Pancreas (tissue), 10 donors: ENCODE results near the gene PDILT. TPM values are rescaled to one million over a fixed set of nuclear protein-coding genes. Genes with fewer than 3 reads are reported as not detected.
A peak's percentile ranks its signal among the peaks of the same experiment; 100 is the strongest.

Experiments
- ATAC-seq, 4 donors: fragments of 200-7000 bp; cut with Tn5 transposase; one replicate each; pipeline versions ENCODE4 v1.8.0 to v1.9.1; 2020; ENCODE audit warnings: mild to moderate bottlenecking in 4 of 4, moderate library complexity in 4 of 4
- DNase-seq, 6 donors: peaks; one replicate each; pipeline ENCODE4 v3.0.0-alpha.2; 2020
- FAIRE-seq: peaks from 2 replicates; lab custom pipeline; 2012; peaks lifted over from hg19 to GRCh38; lab: Jason Lieb, UNC
- H3K27ac ChIP-seq, 4 donors: fragments of 200-600 bp; sonication (generic); 1 replicate in 3 of 4; 2 replicates in 1 of 4; pipeline versions ENCODE4 v1.5.0 to v1.8.0; 2020
- H3K27me3 ChIP-seq, 4 donors: fragments of 200-600 bp; one replicate each; pipeline ENCODE4 v1.8.0; 2021
- H3K36me3 ChIP-seq, 3 donors: fragments of 200-600 bp; sonication (generic) in 1 of 3; one replicate each; pipeline versions ENCODE4 v1.5.0 to v1.8.0; 2020 to 2021
- H3K4me1 ChIP-seq, 3 donors: fragments of 200-600 bp; one replicate each; pipeline ENCODE4 v1.8.0; 2021
- H3K4me3 ChIP-seq, 4 donors: fragments of 200-600 bp; sonication (generic) in 2 of 4; one replicate each; pipeline versions ENCODE4 v1.5.0 to v1.8.0; 2020 to 2021
- H3K9me3 ChIP-seq, 4 donors: fragments of 200-600 bp; one replicate each; pipeline ENCODE4 v1.8.0; 2021
- CTCF ChIP-seq, 4 donors: fragments of 200-600 bp; sonication (generic) in 3 of 4; IDR thresholded peaks; one replicate each; pipeline versions ENCODE4 v1.5.0 to v1.8.0; 2021; ENCODE audit warnings: antibody characterized with exemption in 4 of 4
- WGBS, 2 donors: extraction: QIAGEN DNeasy Blood & Tissue Kit; methylation state at CpG; one replicate each; pipeline ENCODE4 v1.1.7; 2013; 5-methylcytosine and 5-hydroxymethylcytosine counted together
- intact Hi-C, 3 donors: fragments of 100-400 bp; cut with DNase I; formaldehyde crosslinking; loops; one replicate each; pipeline versions ENCODE4 v1.11.1 to v1.14.2; 2022
- polyA plus RNA-seq, 2 donors: library from polyadenylated mRNA; stranded (reverse); fragments of 200-250 nt; gene quantifications; one replicate each; pipeline ENCODE4 v1.2.3, GENCODE V29; 2013
- total RNA-seq, 6 donors: library from RNA; stranded (reverse); fragmentation: NEBNext Ultra II Directional in 4 of 6; extraction: Animal tissue kit (Norgen Biotek cat#: 25700) in 4 of 6; gene quantifications; one replicate each; pipeline versions ENCODE4 v1.2.1 to v1.2.4, GENCODE V29; 2021 to 2023
- donor health status: healthy with polysubstance abuse.
- donor health status: DM: no; HTN: no; CAD: no; lungs with moderate emphysema.
- donor health status: DM: no; HTN: no; CAD: no.
- donor health status: control.
- donor health status: control.
- donor health status: Bipolar disorder and iron deficiency.
- donor health status: DM: yes; HTN: yes; CAD: no.
- donor health status: DM: no; HTN: no; CAD: no.
- donor health status: DM: no; HTN: no; CAD: no.
- donor health status: DM: yes; HTN: yes; CAD: no.

PDILT gene
- total and polyA plus RNA-seq, 8 donors = not detected

- Histone ChIP-seq H3K4me1 (peaks cover 0 to 13% (median 0%) of the 10 kb centered on the region in 3 donors), H3K9me3 (no peaks in the 10 kb centered on the region), H3K27me3 (no peaks in the 10 kb centered on the region), H3K4me3 (no peak overlapping the region), H3K27ac (no peak overlapping the region), H3K36me3 (no peaks in the 10 kb centered on the region)
- no peak for ATAC-seq
- intact Hi-C loops = loop anchor here in 1 of 3 donors (10.0 kb wide), 1 partner anchor 478 kb away; no protein-coding TSS in a partner anchor
- no peak for FAIRE-seq
- no peak for DNase-seq
- TF ChIP-seq CTCF (IDR thresholded peaks at IDR 0.05) = no peak
- WGBS, 2 donors = 88 to 95% methylated on average over 7 of the region's 7 CpGs
Measured at GRCh38 chr16:20382202-20382948, 22.2 kb downstream of the PDILT start.

- intact Hi-C loops = loop anchor here in 1 of 3 donors (10.0 kb wide), 1 partner anchor 476 kb away; no protein-coding TSS in a partner anchor
- Histone ChIP-seq H3K4me3 (no peak overlapping the region), H3K27me3 (no peaks in the 10 kb centered on the region), H3K9me3 (no peaks in the 10 kb centered on the region), H3K27ac (no peak overlapping the region), H3K4me1 (peaks cover 0 to 6% (median 0%) of the 10 kb centered on the region in 3 donors), H3K36me3 (no peaks in the 10 kb centered on the region)
- no peak for FAIRE-seq
- WGBS, 2 donors = 38 to 42% methylated on average over 3 of the region's 3 CpGs
- no peak for TF ChIP-seq CTCF (IDR thresholded peaks at IDR 0.05)
- peak in 1 of 4 donors; percentile 20 for ATAC-seq
- peak in 4 of 6 donors; percentile 28 to 81 (median 64) for DNase-seq
Measured at GRCh38 chr16:20380782-20381181, 23.8 kb downstream of the PDILT start.

GRCh38 chr16:20377181-20377580 lies 27.4 kb downstream of the PDILT start:
- H3K27ac ChIP-seq = no peak overlapping the region
- ATAC-seq (peak in 2 of 4 donors; percentile 23 to 64), DNase-seq (no peak), FAIRE-seq (no peak)
- no peak for TF ChIP-seq CTCF (IDR thresholded peaks at IDR 0.05)
- WGBS, 2 donors = 27 to 29% methylated on average over 5 of the region's 5 CpGs
- intact Hi-C loops = no loop called here
- peaks cover 0 to 6% (median 0%) of the 10 kb centered on the region in 3 donors for H3K4me1 ChIP-seq
- H3K36me3 ChIP-seq = no peaks in the 10 kb centered on the region
- H3K9me3 ChIP-seq = no peaks in the 10 kb centered on the region
- H3K27me3 ChIP-seq = no peaks in the 10 kb centered on the region
- H3K4me3 ChIP-seq = no peak overlapping the region

GRCh38 chr16:20372701-20373100 lies 31.8 kb downstream of the PDILT start:
- 90 to 91% methylated on average over 5 of the region's 5 CpGs for WGBS, 2 donors
- H3K27ac ChIP-seq = no peak overlapping the region

More at GRCh38 chr16:20372701-20373100, 31.8 kb downstream of the PDILT start:
- TF ChIP-seq CTCF (IDR thresholded peaks at IDR 0.05) = no peak
- FAIRE-seq (no peak), ATAC-seq (no peak), DNase-seq (no peak)
- H3K9me3 ChIP-seq = no peaks in the 10 kb centered on the region
- H3K4me1 ChIP-seq = peaks cover 0 to 3% (median 0%) of the 10 kb centered on the region in 3 donors
- H3K27me3 ChIP-seq = no peaks in the 10 kb centered on the region
- intact Hi-C loops = no loop called here
- H3K36me3 ChIP-seq = no peaks in the 10 kb centered on the region
- H3K4me3 ChIP-seq = no peak overlapping the region
